ENCODE measurements around the gene SLC9A8.
A peak's percentile ranks its signal among the peaks of the same experiment; 100 is the strongest.

DNA sequence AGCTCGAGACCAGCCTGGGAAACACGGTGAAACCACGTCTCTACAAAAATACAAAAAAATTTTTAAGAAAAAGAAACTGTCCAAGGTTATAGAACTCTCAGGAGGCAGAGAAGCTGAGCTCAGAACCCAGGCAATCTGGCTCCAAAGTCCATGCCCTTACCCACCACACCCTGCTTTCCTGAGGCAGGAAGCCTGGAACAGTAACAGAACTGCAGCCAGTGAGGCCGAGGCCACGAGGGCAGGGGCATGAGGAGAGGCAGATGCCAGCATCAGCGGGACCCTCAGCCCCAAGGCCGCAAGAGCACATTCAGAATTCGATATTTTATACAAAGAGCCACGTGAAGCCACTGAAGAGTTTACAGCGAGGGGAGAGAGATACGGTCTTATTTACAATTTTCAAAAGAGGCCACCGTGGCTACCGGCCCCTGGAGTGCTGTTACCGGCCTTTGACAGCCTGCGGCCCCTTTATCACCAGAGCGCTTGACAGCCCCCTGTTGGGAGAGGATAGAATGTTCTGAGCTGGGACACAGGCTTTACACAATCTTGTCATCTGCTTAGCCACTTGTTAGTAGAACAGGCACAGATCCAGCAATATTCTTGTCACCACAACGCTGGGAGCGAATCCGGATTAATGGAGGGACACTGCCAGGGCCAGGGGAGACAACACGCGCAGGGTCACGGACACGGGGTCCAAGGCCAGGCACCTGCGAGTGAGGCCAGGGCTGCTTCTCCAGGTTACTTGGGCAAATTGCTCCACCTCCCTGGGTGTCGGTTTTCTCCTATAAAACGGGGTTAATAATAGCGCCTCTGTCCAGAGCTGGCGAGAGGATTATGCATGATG lies 97.1 kb downstream of the SLC9A8 start:
- TF ChIP-seq, protein P1, sequence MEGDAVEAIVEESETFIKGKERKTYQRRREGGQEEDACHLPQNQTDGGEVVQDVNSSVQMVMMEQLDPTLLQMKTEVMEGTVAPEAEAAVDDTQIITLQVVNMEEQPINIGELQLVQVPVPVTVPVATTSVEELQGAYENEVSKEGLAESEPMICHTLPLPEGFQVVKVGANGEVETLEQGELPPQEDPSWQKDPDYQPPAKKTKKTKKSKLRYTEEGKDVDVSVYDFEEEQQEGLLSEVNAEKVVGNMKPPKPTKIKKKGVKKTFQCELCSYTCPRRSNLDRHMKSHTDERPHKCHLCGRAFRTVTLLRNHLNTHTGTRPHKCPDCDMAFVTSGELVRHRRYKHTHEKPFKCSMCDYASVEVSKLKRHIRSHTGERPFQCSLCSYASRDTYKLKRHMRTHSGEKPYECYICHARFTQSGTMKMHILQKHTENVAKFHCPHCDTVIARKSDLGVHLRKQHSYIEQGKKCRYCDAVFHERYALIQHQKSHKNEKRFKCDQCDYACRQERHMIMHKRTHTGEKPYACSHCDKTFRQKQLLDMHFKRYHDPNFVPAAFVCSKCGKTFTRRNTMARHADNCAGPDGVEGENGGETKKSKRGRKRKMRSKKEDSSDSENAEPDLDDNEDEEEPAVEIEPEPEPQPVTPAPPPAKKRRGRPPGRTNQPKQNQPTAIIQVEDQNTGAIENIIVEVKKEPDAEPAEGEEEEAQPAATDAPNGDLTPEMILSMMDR (IDR thresholded peaks at IDR 0.05; ENCODE audit: extremely low read depth in 1 of 2, insufficient read depth in 1 of 2, low read depth in 1 of 2, low read length in 2 of 2), result peak; percentile 50 to 53
- TF ChIP-seq EZH2 (IDR thresholded peaks at IDR 0.05; ENCODE audit: borderline replicate concordance, low read depth, low read length, severe bottlenecking), result no peak

All from endothelial cell of umbilical vein (primary cell).